GM21737 (cell line): ENCODE results near the gene PMS1.
"Not testable (repeated sequence)": the region's sequence is repeated elsewhere in the genome, so short reads cannot be mapped to it uniquely, and the experiment has no call there.

Experiments
- ATAC-seq: cut with Tn5 transposase; IDR thresholded peaks from one replicate; pipeline ENCODE4 v1.9.1; 2021; ENCODE audit warnings: mild to moderate bottlenecking, moderate library complexity; ENCODE audit not compliant: unreplicated experiment

The PMS1 gene

GRCh38 chr2:189803431-189803830 is 19.2 kb downstream of the PMS1 start:
- ATAC-seq = no peak

- ATAC-seq = no peak
These were observed 34.2 kb downstream of the PMS1 start for GRCh38 chr2:189818249-189819038.

- no peak for ATAC-seq
These were observed 35.1 kb downstream of the PMS1 start for GRCh38 chr2:189819297-189819704.

GRCh38 chr2:189821953-189822748 is 37.9 kb downstream of the PMS1 start:
- no peak for ATAC-seq

- no peak for ATAC-seq
These were observed 40.6 kb downstream of the PMS1 start for GRCh38 chr2:189824694-189825396.

- ATAC-seq = no peak
These were observed 41.8 kb downstream of the PMS1 start for GRCh38 chr2:189826039-189826438.

GRCh38 chr2:189829102-189829833 is 45.0 kb downstream of the PMS1 start:
- ATAC-seq = no peak

- ATAC-seq = no peak
These were observed 46.3 kb downstream of the PMS1 start for GRCh38 chr2:189830510-189830909.

- ATAC-seq = no peak
These were observed 49.8 kb downstream of the PMS1 start for GRCh38 chr2:189834059-189834458.

- not testable (repeated sequence) for ATAC-seq
These were observed 50.4 kb downstream of the PMS1 start for GRCh38 chr2:189834642-189835041.

- ATAC-seq = no peak
These were observed 51.8 kb downstream of the PMS1 start for GRCh38 chr2:189835855-189836558.

GRCh38 chr2:189836644-189837043 is 52.4 kb downstream of the PMS1 start:
- no peak for ATAC-seq

- no peak for ATAC-seq
These were observed 53.1 kb downstream of the PMS1 start for GRCh38 chr2:189837326-189837725.

- no peak for ATAC-seq
These were observed 56.8 kb downstream of the PMS1 start for GRCh38 chr2:189841019-189841418.

- ATAC-seq = no peak
These were observed 64.0 kb downstream of the PMS1 start for GRCh38 chr2:189848276-189848675.

- ATAC-seq = no peak
These were observed 65.3 kb downstream of the PMS1 start for GRCh38 chr2:189849550-189849949.

GRCh38 chr2:189851174-189851826 is 67.0 kb downstream of the PMS1 start:
- ATAC-seq = no peak

- no peak for ATAC-seq
These were observed 69.9 kb downstream of the PMS1 start for GRCh38 chr2:189854187-189854586.

GRCh38 chr2:189854940-189855339 is 70.7 kb downstream of the PMS1 start:
- ATAC-seq = no peak

- no peak for ATAC-seq
These were observed 74.0 kb downstream of the PMS1 start for GRCh38 chr2:189858291-189858690.
